ENCODE measurements around the gene CASQ1. TPM values are rescaled to one million over a fixed set of nuclear protein-coding genes. Genes with fewer than 3 reads are reported as not detected.

CASQ1 gene
- total RNA-seq, 1 experiment from 2014 or later, result not detected

DNA sequence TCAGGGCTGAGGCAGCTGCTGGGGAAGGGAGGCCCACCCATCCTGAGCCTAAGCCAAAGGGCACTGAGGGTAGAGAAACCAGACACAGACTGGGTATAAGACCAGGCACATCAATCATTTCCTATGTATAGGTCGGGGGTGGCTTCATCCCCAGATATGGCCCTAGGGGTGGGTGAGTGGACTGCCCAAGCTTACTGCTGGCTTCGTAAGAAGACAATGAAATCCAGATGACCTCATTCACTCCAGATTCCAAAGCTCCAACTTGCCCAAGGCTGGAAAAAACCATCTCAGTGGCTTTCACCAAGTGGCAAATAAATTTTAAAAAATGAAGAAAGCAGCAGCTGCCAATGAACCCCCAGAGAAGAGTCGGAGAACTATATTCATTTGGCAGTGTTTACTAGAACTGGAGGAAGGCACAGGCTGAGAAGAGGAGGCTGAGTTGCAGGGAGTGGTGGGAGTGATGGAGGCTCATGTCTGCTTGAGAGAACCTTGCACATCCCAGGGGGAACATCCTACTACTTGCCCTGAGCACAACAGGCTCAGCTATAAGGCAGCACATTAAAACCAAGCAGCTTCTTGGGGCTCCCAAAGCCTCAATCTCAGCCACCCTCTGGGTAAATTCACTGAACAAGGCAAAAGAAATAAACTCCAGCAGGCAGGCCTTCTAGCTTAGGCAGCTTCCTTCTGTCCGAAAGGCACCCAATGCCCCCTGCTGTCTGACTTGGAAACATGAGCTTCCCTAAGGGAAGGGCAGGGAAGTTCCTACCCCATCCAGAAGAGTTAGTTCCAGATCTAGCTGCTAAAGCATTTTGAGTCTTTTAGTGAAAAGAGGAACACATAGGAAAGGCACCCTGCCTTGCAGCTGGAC is 28.9 kb downstream of the CASQ1 start:
- CTCF ChIA-PET, result interaction anchor here (0.5 to 7.1 kb wide), 52 partner anchors 10 to 1521 kb away, joined by 3 to 243 read pairs (median 4); partner anchors contain the start of genes ATP1A2, CASQ1, IGSF8 and PEA15
- intact Hi-C loops (cut with micrococcal nuclease), result loop anchor here (1.0 kb wide), 2 partner anchors 26 to 118 kb away; no protein-coding TSS in a partner anchor
- Mint-ChIP-seq H3K4me3 (ENCODE audit: unreplicated experiment) (no peak overlapping the region), H3K9me3 (ENCODE audit: unreplicated experiment) (no peaks in the 10 kb centered on the region), H3K27me3 (ENCODE audit: insufficient read depth, unreplicated experiment) (no peaks in the 10 kb centered on the region), H3K27ac (ENCODE audit: low read depth, unreplicated experiment) (no peak overlapping the region), H3K4me1 (ENCODE audit: insufficient read depth, unreplicated experiment) (peaks cover 7% of the 10 kb centered on the region), H3K36me3 (ENCODE audit: insufficient read depth, unreplicated experiment) (peaks cover 33% of the 10 kb centered on the region)
- BruUV-seq (replicated peaks), result no TSS peak
- peak; percentile 47 for TF ChIP-seq CTCF (IDR thresholded peaks at IDR 0.05; ENCODE audit: unreplicated experiment)
- peak; percentile 61 for DNase-seq (ENCODE audit: unreplicated experiment)
- POLR2A ChIA-PET, result interaction anchor here (0.6 to 3.4 kb wide), 22 partner anchors 8 to 1114 kb away, joined by 3 to 18 read pairs (median 4); partner anchors contain the start of genes CASQ1, DCAF8, IGSF8 and PEA15

GRCh38 chr1:160220301-160220700 is 29.9 kb downstream of the CASQ1 start:
- no peak overlapping the region for H3K27ac Mint-ChIP-seq (ENCODE audit: low read depth, unreplicated experiment)
- BruUV-seq (replicated peaks), result no TSS peak
- CTCF ChIA-PET, result interaction anchor here (0.6 to 7.1 kb wide), 43 partner anchors 9 to 1520 kb away, joined by 3 to 243 read pairs (median 5); partner anchors contain the start of genes ATP1A2, CASQ1, IGSF8 and PEA15
- POLR2A ChIA-PET, result interaction anchor here (0.6 to 3.4 kb wide), 13 partner anchors 9 to 536 kb away, joined by 3 to 18 read pairs (median 7); partner anchors contain the start of genes IGSF8 and PEX19
- H3K4me3 Mint-ChIP-seq (ENCODE audit: unreplicated experiment), result no peak overlapping the region
- no peak for TF ChIP-seq CTCF (IDR thresholded peaks at IDR 0.05; ENCODE audit: unreplicated experiment)
- H3K4me1 Mint-ChIP-seq (ENCODE audit: insufficient read depth, unreplicated experiment), result peaks cover 7% of the 10 kb centered on the region
- no peaks in the 10 kb centered on the region for H3K9me3 Mint-ChIP-seq (ENCODE audit: unreplicated experiment)
- H3K27me3 Mint-ChIP-seq (ENCODE audit: insufficient read depth, unreplicated experiment), result no peaks in the 10 kb centered on the region
- no peak for DNase-seq (ENCODE audit: unreplicated experiment)
- H3K36me3 Mint-ChIP-seq (ENCODE audit: insufficient read depth, unreplicated experiment), result peaks cover 26% of the 10 kb centered on the region
- intact Hi-C loops (cut with micrococcal nuclease), result no loop called here

- H3K27ac Mint-ChIP-seq (ENCODE audit: low read depth, unreplicated experiment), result no peak overlapping the region
- BruUV-seq (replicated peaks), result no TSS peak
Observed at GRCh38 chr1:160221089-160221488, 30.7 kb downstream of the CASQ1 start.

More at GRCh38 chr1:160221089-160221488, 30.7 kb downstream of the CASQ1 start:
- DNase-seq (ENCODE audit: unreplicated experiment), result no peak
- peaks cover 18% of the 10 kb centered on the region for H3K36me3 Mint-ChIP-seq (ENCODE audit: insufficient read depth, unreplicated experiment)
- no peak for TF ChIP-seq CTCF (IDR thresholded peaks at IDR 0.05; ENCODE audit: unreplicated experiment)
- POLR2A ChIA-PET, result interaction anchor here (1.0 to 3.4 kb wide), 4 partner anchors 8 to 39 kb away, joined by 5 to 18 read pairs (median 11); no protein-coding TSS in a partner anchor
- no peaks in the 10 kb centered on the region for H3K27me3 Mint-ChIP-seq (ENCODE audit: insufficient read depth, unreplicated experiment)
- no peaks in the 10 kb centered on the region for H3K9me3 Mint-ChIP-seq (ENCODE audit: unreplicated experiment)
- peaks cover 7% of the 10 kb centered on the region for H3K4me1 Mint-ChIP-seq (ENCODE audit: insufficient read depth, unreplicated experiment)
- no peak overlapping the region for H3K4me3 Mint-ChIP-seq (ENCODE audit: unreplicated experiment)
- CTCF ChIA-PET, result interaction anchor here (0.6 to 7.1 kb wide), 18 partner anchors 8 to 156 kb away, joined by 3 to 243 read pairs (median 4); partner anchors contain the start of genes CASQ1 and PEA15
- intact Hi-C loops (cut with micrococcal nuclease), result no loop called here

Data from MCF 10A (cell line).